Astrocyte of the cerebellum (primary cell): ENCODE measurements around the gene CAMK2B.

Experiments
- DNase-seq: peaks from one replicate; pipeline ENCODE4 v3.0.0-alpha.2; 2011; ENCODE audit warnings: low read depth
- H3K4me3 ChIP-seq: 2 replicates; pipeline ENCODE4 v1.5.1; 2011; ENCODE audit warnings: mild to moderate bottlenecking, low read depth, low read length, moderate library complexity
- in situ Hi-C: cut with HindIII; loops from 2 replicates; pipeline ENCODE4 v1.10.0; 2017; ENCODE audit warnings: low sequenced_read_pairs
- TF ChIP-seq, protein P1 (sequence below): IDR thresholded peaks from 2 replicates; pipeline ENCODE4 v1.5.1; 2012; ENCODE audit warnings: low read length, low read depth, moderate library complexity, mild to moderate bottlenecking; ENCODE audit errors: missing control alignments

The CAMK2B gene

DNA sequence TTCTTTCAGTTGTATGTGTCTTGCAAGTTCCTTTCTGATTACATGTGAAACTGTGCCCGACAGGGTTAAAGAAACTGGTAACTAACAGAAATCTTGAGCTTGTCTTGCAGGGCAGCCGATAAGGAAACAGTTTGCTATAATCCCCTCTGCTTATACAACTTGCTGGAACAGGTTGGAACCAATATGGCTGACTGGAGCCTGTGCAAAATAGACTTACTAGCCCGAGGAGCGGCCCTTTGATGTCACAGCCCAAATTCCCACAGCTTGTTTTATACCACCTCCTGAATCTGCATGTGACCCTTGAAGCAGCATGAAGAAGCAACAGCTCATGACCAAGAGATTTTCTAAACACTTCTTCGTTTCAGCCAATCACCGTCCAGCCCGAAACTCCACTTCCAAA is 127.9 kb downstream of the CAMK2B start:
- no peak for DNase-seq
- no peak overlapping the region for H3K4me3 ChIP-seq
- in situ Hi-C loops = loop anchor here (10.0 kb wide), 1 partner anchor 133 kb away; the partner anchor contains the start of gene PGAM2
- TF ChIP-seq, protein P1, sequence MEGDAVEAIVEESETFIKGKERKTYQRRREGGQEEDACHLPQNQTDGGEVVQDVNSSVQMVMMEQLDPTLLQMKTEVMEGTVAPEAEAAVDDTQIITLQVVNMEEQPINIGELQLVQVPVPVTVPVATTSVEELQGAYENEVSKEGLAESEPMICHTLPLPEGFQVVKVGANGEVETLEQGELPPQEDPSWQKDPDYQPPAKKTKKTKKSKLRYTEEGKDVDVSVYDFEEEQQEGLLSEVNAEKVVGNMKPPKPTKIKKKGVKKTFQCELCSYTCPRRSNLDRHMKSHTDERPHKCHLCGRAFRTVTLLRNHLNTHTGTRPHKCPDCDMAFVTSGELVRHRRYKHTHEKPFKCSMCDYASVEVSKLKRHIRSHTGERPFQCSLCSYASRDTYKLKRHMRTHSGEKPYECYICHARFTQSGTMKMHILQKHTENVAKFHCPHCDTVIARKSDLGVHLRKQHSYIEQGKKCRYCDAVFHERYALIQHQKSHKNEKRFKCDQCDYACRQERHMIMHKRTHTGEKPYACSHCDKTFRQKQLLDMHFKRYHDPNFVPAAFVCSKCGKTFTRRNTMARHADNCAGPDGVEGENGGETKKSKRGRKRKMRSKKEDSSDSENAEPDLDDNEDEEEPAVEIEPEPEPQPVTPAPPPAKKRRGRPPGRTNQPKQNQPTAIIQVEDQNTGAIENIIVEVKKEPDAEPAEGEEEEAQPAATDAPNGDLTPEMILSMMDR = no peak

DNA sequence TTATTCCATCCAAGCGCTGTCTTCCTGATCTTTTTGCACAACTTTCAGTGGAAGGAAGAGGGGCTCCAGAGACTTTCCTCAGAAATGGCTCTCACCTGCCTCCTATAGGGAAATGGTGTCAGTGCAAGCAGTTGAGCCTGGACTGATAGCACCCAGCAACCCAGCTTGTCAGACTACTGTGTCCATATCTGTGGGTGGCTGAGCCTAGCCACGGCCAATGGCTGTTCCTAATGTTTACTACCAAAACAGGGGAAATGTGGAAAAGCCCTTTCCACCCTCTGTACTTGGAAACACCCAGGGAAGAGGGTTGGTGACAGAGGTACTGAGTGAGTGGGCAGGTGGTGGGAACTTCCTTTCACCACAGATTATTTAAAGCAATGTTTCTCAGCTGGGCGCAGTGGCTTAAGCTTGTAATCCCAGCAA is 128.9 kb downstream of the CAMK2B start:
- in situ Hi-C loops = loop anchor here (10.0 kb wide), 1 partner anchor 132 kb away; the partner anchor contains the start of gene PGAM2

DNA sequence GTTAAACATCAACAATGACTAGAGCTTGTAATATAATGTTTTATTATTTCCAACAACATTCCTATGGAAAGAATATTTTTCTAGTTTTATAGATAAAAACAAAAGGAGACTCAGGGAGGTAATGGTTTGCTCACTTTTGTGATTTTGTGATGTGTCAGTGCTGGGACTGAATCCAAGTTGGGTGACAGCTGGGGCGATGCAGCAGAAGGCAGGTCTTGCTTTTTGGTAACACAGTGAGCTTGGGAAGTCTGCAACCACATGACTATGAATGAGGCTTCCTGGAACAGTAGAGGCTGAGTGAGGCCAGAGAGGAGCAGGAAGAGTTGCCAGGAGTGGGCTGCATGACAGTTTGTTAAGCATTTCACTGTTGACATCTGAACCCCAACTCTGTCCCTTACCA is 129.5 kb downstream of the CAMK2B start:
- H3K4me3 ChIP-seq = no peak overlapping the region
- DNase-seq = no peak
- TF ChIP-seq, protein P1 = no peak
- in situ Hi-C loops = loop anchor here (10.0 kb wide), 1 partner anchor 131 kb away; the partner anchor contains the start of gene PGAM2

More for the DNA sequence above, 128.9 kb downstream of the CAMK2B start:
- DNase-seq = peak; percentile 24
- no peak overlapping the region for H3K4me3 ChIP-seq
- TF ChIP-seq, protein P1 = peak; percentile 91

DNA sequence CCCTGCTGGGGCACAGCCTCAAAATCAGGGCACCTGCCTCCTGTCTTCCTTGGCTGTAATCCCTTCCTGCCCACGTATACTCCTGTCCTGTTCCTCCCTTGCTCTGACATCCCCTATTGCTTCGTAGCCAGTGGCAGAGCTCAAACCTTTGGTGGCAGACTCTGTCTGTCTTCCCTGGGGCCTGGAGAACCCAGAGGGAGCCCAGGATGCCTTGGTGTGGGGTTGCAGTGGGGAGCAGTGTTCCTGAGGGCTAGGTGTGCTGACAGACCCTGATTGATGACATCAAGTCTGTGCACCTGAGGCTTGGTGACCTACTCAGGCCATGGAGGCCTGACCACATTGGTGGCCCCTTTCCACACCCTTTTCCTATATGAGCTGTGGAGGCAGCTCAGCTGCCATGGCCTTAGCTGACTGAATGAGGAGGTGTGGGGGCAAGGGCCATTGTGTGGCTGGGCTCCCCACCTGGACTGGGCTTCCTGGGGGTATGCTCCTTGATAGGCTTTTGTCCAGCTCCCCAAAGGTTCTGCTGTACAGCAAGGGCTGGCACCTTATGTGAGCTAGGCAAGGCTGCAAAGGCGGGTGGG is 130.7 kb downstream of the CAMK2B start:
- in situ Hi-C loops = loop anchor here (10.0 kb wide), 1 partner anchor 130 kb away; the partner anchor contains the start of gene PGAM2
- DNase-seq = no peak
- no peak overlapping the region for H3K4me3 ChIP-seq
- TF ChIP-seq, protein P1 = no peak

DNA sequence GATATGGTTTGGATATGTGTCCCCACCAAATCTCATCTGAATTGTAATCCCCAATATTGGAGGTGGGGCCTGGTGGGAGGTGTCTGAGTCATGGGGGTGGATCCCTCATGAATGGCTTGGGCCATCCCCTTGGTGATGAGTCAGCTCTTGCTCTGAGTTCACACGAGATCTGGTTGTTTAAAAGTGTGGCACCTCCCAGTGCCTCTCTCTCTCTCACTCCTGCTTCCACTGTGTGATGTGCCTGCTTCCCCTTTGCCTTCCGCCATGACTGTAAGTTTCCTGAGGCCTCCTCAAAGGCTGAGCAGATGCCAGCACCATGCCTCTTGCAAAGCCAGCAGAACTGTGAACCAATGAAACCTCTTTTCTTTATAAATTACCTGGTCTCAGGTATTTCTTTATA is 131.3 kb downstream of the CAMK2B start:
- in situ Hi-C loops = loop anchor here (10.0 kb wide), 1 partner anchor 129 kb away; the partner anchor contains the start of gene PGAM2
- no peak for DNase-seq
- TF ChIP-seq, protein P1 = no peak
- H3K4me3 ChIP-seq = no peak overlapping the region

DNA sequence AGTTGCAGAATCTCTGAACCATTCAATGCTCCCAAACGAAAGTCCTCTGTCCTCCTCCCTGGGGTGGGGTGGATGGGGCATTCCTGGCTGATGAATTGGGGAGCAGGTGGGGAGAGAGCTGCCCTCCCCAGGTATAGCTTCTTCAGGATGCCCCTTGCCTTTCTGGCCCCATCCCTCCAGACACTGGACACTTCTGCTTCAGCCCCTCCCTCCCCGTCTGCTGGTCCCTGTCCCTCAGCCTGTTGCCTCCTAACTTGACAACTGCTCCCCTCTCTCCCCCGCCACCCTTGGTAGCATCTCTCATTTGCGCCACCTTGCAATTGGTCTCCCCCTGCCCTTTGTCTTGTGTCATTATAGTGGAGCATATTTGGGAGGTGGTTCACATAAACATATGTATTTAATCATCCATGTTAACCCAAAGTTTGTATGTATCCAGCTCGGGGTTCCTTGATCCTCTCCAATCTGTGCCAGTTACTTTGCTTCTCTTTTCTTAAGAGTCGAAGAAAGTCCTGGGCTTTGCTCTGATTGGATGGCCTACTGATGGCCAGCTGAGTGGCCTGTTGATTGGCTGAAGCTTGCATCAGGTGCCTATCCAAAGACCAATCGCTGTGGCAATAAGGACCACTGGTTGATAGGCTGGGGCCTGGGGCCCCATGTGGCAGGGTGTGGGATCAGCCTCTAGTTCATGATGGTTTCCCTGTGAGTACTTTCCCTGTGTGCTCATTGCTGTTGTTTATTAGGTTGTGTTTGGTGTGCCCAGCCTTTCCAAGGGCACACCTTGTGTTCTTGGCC is 132.2 kb downstream of the CAMK2B start:
- DNase-seq = no peak
- H3K4me3 ChIP-seq = no peak overlapping the region
- TF ChIP-seq, protein P1 = no peak
- in situ Hi-C loops = loop anchor here (10.0 kb wide), 1 partner anchor 128 kb away; the partner anchor contains the start of gene PGAM2
